ENCODE results near the gene RNF40.
"Not testable (repeated sequence)": the region's sequence is repeated elsewhere in the genome, so short reads cannot be mapped to it uniquely, and the experiment has no call there.

Gene RNF40

GRCh38 chr16:30785126-30786106, 23.3 kb downstream of the RNF40 start:
- no peak for DNase-seq

GRCh38 chr16:30786115-30786935, 24.2 kb downstream of the RNF40 start:
- DNase-seq: no peak

- no peak for DNase-seq
Observed at GRCh38 chr16:30786936-30787612, 25.0 kb downstream of the RNF40 start, which contains the start of gene ZNF629. Gene ZNF629, minus strand, starts transcription at chr16:30787205. Its CDS starts 2,723 bp downstream, at chr16:30784482.

GRCh38 chr16:30787613-30788378, 25.7 kb downstream of the RNF40 start:
- no peak for DNase-seq

- no peak for DNase-seq
Observed at GRCh38 chr16:30793508-30794069, 31.5 kb downstream of the RNF40 start.

DNA sequence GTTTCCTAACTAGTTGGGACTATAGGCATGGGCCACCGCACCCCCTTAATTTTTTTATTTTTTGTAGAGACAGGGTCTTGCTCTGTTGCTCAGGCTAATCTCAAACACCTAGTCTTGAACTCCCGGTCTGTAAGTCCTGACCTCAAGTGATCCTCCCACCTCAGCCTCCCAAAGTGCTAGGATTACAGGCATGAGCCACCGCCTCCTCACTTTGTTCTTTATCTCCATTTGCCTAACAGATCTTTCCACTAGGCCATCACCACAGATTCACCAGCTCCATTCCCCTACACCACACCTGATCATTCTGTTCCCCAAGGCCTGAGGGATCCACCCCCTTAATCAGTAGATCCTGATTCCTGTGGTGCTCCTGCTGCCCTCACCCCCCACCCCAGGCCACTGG, 32.5 kb downstream of the RNF40 start:
- DNase-seq: no peak

- DNase-seq: no peak
Observed at GRCh38 chr16:30797670-30798309, 35.7 kb downstream of the RNF40 start.

DNA sequence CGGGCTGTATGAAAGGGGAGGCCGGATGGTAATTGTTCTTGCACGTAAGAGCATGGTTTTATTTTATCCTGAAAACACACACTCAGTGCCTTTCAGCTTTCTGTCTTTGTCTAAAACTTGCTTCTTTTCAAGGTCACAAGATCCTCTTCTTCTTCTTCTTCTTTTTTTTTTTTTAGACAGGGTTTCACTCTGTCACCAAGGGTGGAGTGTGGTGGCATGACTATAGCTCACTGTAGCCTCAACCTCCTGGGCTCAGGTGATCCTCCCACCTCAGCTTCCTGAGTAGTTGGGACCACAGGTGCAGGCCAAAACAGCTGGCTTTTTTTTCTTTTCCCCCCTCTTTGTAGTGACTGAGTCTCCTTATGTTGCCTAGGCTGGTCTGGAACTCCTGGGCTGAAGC, 40.8 kb downstream of the RNF40 start:
- no peak for DNase-seq

GRCh38 chr16:30805056-30805369, 42.9 kb downstream of the RNF40 start:
- no peak for DNase-seq

- peak; percentile 58 for DNase-seq
Observed at GRCh38 chr16:30805370-30806169, 43.4 kb downstream of the RNF40 start.

GRCh38 chr16:30808146-30808545, 46.0 kb downstream of the RNF40 start:
- DNase-seq: no peak

GRCh38 chr16:30808890-30809426, 46.8 kb downstream of the RNF40 start:
- DNase-seq: not testable (repeated sequence)

DNA sequence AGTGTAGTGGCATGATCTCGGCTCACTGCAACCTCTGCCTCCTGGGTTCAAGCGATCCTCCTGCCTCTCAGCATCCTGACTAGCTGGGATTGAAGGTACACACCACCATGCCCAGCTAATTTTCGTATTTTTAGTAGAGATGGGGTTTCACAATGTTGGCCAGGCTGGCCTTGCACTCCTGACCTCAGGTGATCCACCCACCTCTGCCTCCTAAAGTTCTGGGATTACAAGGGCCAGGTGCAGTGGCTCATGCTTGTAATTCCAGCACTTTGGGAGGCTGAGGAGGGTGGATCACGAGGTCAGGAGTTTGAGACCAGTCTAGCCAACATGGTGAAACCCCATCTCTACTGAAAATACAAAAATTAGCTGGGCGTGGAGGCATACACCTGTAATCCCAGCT, 47.6 kb downstream of the RNF40 start:
- not testable (repeated sequence) for DNase-seq

- no peak for DNase-seq
Observed at GRCh38 chr16:30813821-30814189, 51.7 kb downstream of the RNF40 start.

DNA sequence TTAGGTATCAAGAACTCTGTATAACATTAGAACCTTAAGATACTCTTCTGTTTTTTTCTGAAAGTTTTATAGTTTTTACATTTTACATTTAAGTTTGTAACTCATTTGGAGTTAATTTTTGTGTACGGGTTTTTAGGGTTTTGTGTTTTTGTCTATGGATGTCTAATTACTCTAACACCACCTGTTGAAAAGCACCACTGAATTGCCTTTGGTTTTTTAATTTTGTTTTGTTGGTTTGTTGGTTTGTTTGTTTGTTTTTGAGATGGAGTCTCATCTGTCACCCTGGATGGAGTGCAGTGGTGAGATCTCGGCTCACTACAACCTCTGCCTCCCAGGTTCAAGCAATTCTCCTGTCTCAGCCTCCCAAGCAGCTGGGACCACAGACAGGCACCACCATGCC, 54.6 kb downstream of the RNF40 start:
- no peak for DNase-seq

DNA sequence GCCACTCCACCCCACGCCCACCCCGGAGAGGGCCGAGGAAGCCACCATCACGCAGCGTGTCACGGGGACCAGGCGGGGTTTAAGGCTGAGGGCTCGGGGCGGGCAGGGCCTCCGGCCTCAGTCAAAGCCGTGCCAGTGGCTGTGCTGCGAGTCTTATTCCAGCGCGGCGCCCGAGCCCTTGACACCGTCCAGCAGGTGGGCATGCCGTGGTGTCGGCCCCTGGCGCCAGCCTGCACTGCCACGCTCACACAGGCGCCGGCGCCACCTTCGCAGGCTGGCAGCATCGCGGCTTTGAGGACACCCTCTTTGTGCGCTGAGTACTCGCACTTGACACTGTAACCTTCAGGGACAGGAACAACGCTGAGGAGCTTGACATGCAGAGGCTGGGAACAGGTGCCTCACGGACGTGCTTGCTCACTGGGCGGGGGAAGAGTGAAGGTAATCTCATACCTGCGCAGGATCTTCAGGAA, 58.9 kb downstream of the RNF40 start:
- no peak for DNase-seq

DNA sequence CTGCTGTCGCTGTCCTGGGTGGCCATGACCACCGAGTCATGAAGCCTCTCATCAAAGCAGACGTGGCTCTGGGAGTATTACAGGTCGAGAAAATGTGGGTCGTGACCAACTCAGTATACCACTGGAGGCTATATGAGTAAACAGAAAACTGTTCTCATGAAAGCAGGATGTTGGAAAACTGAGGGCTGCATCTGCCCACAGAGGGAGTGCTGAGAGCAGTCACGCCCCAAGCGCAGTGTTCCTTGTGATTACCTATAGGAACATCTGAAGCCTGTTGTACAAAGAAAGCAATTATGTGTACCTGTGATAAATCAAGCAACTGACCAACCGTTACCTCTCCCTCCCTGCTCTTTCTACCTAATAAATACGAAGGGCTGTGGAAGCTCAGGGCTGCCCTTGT, 59.3 kb downstream of the RNF40 start:
- DNase-seq: not testable (repeated sequence)

- DNase-seq: no peak
Observed at GRCh38 chr16:30821891-30822290, 59.8 kb downstream of the RNF40 start.

Measured in CD4-positive, alpha-beta T cell treated with Interferon gamma for 1 hour (primary cell).